PC-3 (cell line): ENCODE data around the gene ZNF232. TPM values are rescaled to one million over a fixed set of nuclear protein-coding genes. Genes with fewer than 3 reads are reported as not detected.
"Not testable (repeated sequence)": the region's sequence is repeated elsewhere in the genome, so short reads cannot be mapped to it uniquely, and the experiment has no call there.

Experiments
- ATAC-seq: fragments of 200-7000 bp; cut with Tn5 transposase; 2 replicates; pipeline ENCODE4 v1.9.1; 2020; ENCODE audit warnings: mild to moderate bottlenecking, moderate library complexity
- BruUV-seq: library from RNA; stranded (reverse); fragments of 400-500 nt; replicated peaks from 2 replicates; lab custom pipeline; 2021; lab: Mats Ljungman, UMichigan
- CTCF ChIA-PET: fragments of 300-600 bp; sonication (Branson Sonifier 250); formaldehyde crosslinking; loops from one replicate; lab custom pipeline; 2022; ENCODE audit warnings: antibody characterized with exemption; lab: Charles Lee
- POLR2A ChIA-PET: fragments of 300-600 bp; sonication (Branson Sonifier 250); formaldehyde crosslinking; loops from one replicate; lab custom pipeline; 2022; ENCODE audit warnings: antibody characterized with exemption; ENCODE audit not compliant: unreplicated experiment; lab: Charles Lee
- DNase-seq: peaks from one replicate; pipeline ENCODE4 v3.0.0-alpha.2; 2015
- H2AFZ ChIP-seq: fragments of 300-600 bp; sonication (generic); 2 replicates; pipeline ENCODE4 v1.6.0; 2016; ENCODE audit warnings: antibody characterized with exemption, low read length
- H3F3A ChIP-seq: fragments of 300-600 bp; sonication (generic); one replicate; pipeline ENCODE4 v1.6.0; 2017; ENCODE audit warnings: antibody characterized with exemption, low read length, control low read depth, mild to moderate bottlenecking; ENCODE audit not compliant: unreplicated experiment
- H3K27ac ChIP-seq: fragments of 300-600 bp; sonication (generic); 2 replicates; pipeline ENCODE4 v1.5.1; 2016; ENCODE audit warnings: mild to moderate bottlenecking, low read length
- H3K27me3 ChIP-seq: fragments of 300-600 bp; sonication (generic); 2 replicates; pipeline ENCODE4 v1.6.1; 2016; ENCODE audit warnings: low read length, mixed read lengths
- H3K36me3 ChIP-seq: fragments of 300-600 bp; sonication (generic); 2 replicates; pipeline ENCODE4 v1.6.1; 2016; ENCODE audit warnings: low read depth, mixed run types, low read length, mixed read lengths
- H3K4me1 ChIP-seq: fragments of 300-600 bp; sonication (generic); 2 replicates; pipeline ENCODE4 v1.5.1; 2016; ENCODE audit warnings: low read length; ENCODE audit not compliant: insufficient read depth
- H3K4me2 ChIP-seq: fragments of 300-600 bp; sonication (generic); 2 replicates; pipeline ENCODE4 v1.6.0; 2016; ENCODE audit warnings: low read length
- H3K4me3 ChIP-seq: fragments of 300-600 bp; sonication (generic); 2 replicates; pipeline ENCODE4 v1.5.1; 2016; ENCODE audit warnings: mild to moderate bottlenecking, low read length, mixed read lengths
- H3K79me2 ChIP-seq: fragments of 300-600 bp; sonication (generic); 2 replicates; pipeline ENCODE4 v1.6.1; 2017; ENCODE audit warnings: low read length, mixed read lengths
- H3K9ac ChIP-seq: fragments of 300-600 bp; sonication (generic); 2 replicates; pipeline ENCODE4 v1.6.0; 2016; ENCODE audit warnings: mild to moderate bottlenecking, low read length
- H3K9me2 ChIP-seq: fragments of 300-600 bp; sonication (generic); replicated peaks from 2 replicates; pipeline ENCODE4 v1.6.1; 2016; ENCODE audit warnings: mixed run types, low read length, mixed read lengths
- H3K9me3 ChIP-seq: fragments of 300-600 bp; sonication (generic); 2 replicates; pipeline ENCODE4 v1.6.1; 2016; ENCODE audit warnings: low read length, mixed read lengths
- H4K20me1 ChIP-seq: fragments of 300-600 bp; sonication (generic); 2 replicates; pipeline ENCODE4 v1.6.1; 2016; ENCODE audit warnings: low read length, mixed read lengths
- intact Hi-C: fragments of 100-400 bp; cut with micrococcal nuclease; formaldehyde crosslinking; loops from 2 replicates; pipeline ENCODE4 v1.9.0; 2023
- total RNA-seq: library from RNA; depleted of rRNA; stranded (reverse); fragments of >200 nt; gene quantifications from 2 replicates; pipeline ENCODE4 v1.2.3, GENCODE V29; 2014
- TF ChIP-seq, protein P1 (sequence below): fragments of 300-600 bp; sonication (generic); conservative IDR thresholded peaks from 2 replicates; pipeline ENCODE4 v1.5.1; 2017; ENCODE audit warnings: antibody characterized with exemption, low read depth, mild to moderate bottlenecking, low read length

ZNF232 gene
- total RNA-seq, 1 experiment from 2014 or later = 3.5 TPM

DNA sequence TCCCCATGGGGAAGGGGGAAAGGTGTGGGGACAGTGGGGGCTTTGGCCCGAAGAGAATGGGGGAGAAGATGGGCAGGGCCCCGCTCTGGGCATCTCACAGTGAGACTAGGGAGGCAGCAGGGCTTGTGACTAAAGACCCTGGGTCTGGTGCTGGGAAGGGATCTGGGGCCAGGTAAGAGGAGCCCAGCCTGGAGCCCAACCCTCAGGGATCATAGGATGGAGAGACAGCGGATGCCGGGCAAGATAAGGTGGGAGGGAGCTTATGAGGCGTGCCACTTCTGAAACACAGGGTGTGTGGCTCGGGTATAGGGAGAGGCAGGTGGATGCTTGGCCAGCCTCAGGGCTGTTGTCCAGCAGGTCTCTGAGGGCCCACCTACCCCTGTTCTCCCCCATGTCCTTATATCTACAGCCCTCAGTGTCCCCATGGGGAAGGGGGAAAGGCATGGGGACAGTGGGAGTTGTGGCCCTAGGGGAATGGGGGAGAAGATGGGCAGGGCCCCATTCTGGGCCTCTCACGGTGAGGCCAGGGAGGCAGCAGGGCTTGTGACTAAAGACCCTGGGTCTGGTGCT is 19.6 kb upstream of the ZNF232 start:
- ATAC-seq = no peak

DNA sequence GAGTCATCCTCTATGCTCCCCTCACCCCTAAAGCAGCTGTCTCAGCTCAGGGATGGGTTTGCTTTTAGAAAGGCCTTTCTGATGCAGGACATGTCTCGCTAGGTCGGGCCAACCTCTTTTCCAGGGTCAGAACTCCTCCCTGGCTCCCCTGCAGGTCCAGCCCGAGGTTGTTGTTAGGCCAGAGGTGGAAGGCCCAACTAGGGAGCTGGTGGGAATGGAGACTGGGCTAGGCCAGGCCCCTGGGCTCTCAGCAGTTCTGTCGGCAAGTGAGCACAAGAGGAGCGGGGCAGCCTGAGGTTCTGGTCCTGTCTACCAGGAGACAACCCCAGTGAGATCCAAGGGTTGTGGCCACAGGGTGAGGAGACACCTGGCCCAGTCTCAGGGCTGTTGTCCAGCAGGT is 19.0 kb upstream of the ZNF232 start:
- H3K27ac ChIP-seq, H3K27me3 ChIP-seq, H3K9me2 ChIP-seq, H3K9me3 ChIP-seq, BruUV-seq, H3K4me2 ChIP-seq, CTCF ChIA-PET, H3K4me3 ChIP-seq, H3K79me2 ChIP-seq, intact Hi-C loops, DNase-seq, H3K9ac ChIP-seq, H3K36me3 ChIP-seq, ATAC-seq, H4K20me1 ChIP-seq, H2AFZ ChIP-seq, POLR2A ChIA-PET, H3F3A ChIP-seq, H3K4me1 ChIP-seq: not testable (repeated sequence)

More for the DNA sequence above, 19.6 kb upstream of the ZNF232 start:
- Histone ChIP-seq H3K27me3 (no peaks in the 10 kb centered on the region), H3K9me2 (no peaks in the 10 kb centered on the region), H3K4me2 (no peak overlapping the region), H4K20me1 (no peaks in the 10 kb centered on the region), H3K9ac (no peak overlapping the region), H3F3A (no peaks in the 10 kb centered on the region), H3K9me3 (no peaks in the 10 kb centered on the region), H3K79me2 (no peaks in the 10 kb centered on the region), H3K4me1 (no peaks in the 10 kb centered on the region), H3K4me3 (no peak overlapping the region), H3K27ac (no peak overlapping the region), H3K36me3 (no peaks in the 10 kb centered on the region), H2AFZ (no peak overlapping the region)
- TF ChIP-seq, protein P1, sequence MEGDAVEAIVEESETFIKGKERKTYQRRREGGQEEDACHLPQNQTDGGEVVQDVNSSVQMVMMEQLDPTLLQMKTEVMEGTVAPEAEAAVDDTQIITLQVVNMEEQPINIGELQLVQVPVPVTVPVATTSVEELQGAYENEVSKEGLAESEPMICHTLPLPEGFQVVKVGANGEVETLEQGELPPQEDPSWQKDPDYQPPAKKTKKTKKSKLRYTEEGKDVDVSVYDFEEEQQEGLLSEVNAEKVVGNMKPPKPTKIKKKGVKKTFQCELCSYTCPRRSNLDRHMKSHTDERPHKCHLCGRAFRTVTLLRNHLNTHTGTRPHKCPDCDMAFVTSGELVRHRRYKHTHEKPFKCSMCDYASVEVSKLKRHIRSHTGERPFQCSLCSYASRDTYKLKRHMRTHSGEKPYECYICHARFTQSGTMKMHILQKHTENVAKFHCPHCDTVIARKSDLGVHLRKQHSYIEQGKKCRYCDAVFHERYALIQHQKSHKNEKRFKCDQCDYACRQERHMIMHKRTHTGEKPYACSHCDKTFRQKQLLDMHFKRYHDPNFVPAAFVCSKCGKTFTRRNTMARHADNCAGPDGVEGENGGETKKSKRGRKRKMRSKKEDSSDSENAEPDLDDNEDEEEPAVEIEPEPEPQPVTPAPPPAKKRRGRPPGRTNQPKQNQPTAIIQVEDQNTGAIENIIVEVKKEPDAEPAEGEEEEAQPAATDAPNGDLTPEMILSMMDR = no peak
- intact Hi-C loops = no loop called here
- POLR2A ChIA-PET = no interaction called here
- CTCF ChIA-PET = no interaction called here
- DNase-seq = no peak
- BruUV-seq = no TSS peak

DNA sequence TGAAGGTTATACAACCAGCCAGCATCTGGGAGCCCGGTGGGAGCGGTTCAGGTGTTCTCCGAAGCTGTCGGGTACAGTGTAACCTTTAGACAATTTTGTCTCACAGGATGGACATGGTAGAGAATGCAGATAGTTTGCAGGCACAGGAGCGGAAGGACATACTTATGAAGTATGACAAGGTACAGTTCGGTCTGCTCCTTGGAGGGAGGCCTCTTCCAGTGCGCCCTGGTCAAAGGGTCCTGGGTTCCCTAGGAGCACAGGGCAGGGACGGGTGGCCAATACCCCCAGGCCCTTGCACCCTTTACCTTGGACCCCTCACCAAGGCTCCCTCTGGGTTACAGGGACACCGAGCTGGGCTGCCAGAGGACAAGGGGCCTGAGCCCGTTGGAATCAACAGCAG is 18.6 kb upstream of the ZNF232 start:
- H3K27ac ChIP-seq, H3K9me2 ChIP-seq, POLR2A ChIA-PET, H3K4me3 ChIP-seq, H2AFZ ChIP-seq, H4K20me1 ChIP-seq, CTCF ChIA-PET, H3K4me2 ChIP-seq, H3K4me1 ChIP-seq, H3K79me2 ChIP-seq, H3K36me3 ChIP-seq, H3K9me3 ChIP-seq, BruUV-seq, ATAC-seq, H3K9ac ChIP-seq, H3F3A ChIP-seq, DNase-seq, intact Hi-C loops, H3K27me3 ChIP-seq: not testable (repeated sequence)

DNA sequence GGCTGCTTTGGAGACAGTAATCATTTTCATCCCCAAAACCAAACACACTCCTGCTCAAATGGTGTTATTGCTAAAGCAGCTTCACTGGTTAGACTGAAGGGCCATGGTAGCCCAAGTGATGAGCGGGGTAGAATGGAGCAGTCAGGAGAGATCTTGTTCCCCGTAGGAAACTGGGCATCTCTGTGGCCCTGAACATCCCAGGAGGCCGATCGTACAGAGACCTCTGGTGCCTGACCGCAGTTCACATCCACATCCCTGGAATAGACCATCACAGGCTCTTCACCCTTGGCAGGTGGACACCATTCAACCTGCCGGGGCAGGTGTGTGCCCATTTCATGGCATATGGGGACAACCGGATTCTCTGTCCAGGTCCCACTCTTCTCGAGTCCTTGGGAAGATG is 18.1 kb upstream of the ZNF232 start:
- H3K9me2 ChIP-seq, CTCF ChIA-PET, POLR2A ChIA-PET, H3K4me1 ChIP-seq, H3K36me3 ChIP-seq, H3K79me2 ChIP-seq, intact Hi-C loops, H3K4me3 ChIP-seq, H3F3A ChIP-seq, H4K20me1 ChIP-seq, H3K9ac ChIP-seq, DNase-seq, H3K9me3 ChIP-seq, H2AFZ ChIP-seq, H3K4me2 ChIP-seq, ATAC-seq, H3K27me3 ChIP-seq, H3K27ac ChIP-seq, BruUV-seq: not testable (repeated sequence)
